Hindlimb muscle (tissue), 1 donor: ENCODE results near the gene KRT73. TPM values are rescaled to one million over a fixed set of nuclear protein-coding genes. Genes with fewer than 3 reads are reported as not detected.

Source experiments
- DNase-seq: peaks from one replicate; pipeline ENCODE4 v3.0.0-alpha.2; 2013
- polyA plus RNA-seq: library from polyadenylated mRNA; unstranded; fragments of 120-200 nt; gene quantifications from one replicate; pipeline ENCODE4 v1.2.1, GENCODE V29; 2013; ENCODE audit not compliant: insufficient read length

The KRT73 gene
- polyA plus RNA-seq, 1 donor: not detected

DNA sequence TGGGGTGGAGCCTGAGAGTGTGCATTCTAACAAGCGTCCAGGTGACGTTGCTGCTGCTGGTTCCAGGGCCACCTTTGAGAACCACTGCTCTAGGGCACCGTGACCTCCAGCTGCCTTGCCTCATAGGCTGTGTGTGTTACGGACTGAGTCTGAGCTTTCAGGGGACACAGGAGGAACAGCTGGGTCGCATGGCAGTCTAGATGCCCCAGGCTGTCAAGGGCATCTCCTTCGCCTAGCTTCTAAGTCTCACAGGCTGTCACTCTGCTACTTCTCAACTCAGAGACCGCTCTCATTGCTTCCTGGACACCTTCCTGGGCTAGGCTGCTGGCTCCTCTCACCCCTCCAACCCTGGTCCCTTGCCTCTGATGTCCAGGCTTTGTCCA lies 965 bp downstream of the KRT73 start:
- no peak for DNase-seq

DNA sequence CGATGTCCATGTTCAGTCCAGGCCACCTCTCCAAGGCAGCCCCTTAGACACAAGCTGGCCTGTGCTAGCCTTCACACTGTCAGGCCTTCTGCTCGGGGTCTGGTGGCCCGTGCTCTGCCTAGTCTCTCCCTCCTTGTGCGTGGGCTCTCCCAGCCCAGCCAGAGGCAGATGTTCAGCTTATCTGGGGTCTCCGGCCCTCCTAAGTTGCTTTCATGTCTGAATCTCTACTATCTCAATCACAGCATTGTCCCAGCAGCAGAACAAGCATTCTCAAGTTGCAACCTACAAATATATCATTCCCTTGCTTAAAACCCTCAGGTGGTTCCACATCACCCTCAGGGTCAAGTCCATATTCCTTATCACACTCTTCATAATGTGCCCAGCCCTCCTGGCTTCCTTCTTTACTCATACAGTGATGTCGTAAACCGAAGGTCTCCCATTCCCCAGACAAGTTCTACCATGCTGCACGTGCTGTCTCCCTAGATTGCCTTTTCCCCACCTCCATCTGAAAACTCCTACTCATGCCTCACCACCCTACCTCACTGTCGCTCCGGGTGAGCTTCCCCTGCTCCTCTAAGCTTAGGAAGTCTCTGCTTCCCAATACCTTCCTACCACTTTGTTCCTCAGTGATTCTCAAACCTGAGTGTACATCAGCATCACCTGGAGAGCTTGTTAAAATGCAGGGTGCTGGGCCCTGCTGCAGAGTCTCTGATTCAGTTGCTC lies 1.5 kb downstream of the KRT73 start:
- no peak for DNase-seq

DNA sequence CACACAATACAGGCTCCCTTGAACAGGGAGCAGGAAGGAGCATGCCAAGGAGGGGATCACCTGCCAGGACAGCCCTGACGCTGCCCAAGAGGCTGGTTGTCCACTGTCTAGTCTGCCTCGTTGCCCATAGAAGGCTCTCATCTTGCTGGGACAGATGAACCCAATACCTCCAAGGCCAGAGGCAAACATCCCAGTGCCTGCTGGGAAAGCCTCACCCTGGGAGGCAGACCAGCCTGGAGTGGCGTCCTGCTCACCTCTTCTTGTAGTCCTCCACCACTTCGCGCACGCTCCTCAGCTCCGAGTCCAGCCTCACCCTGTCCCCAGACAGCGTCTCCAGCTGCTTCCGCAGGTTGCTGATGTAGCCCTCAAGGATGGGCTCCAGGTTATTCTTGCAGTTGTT lies 2.4 kb downstream of the KRT73 start:
- no peak for DNase-seq

DNA sequence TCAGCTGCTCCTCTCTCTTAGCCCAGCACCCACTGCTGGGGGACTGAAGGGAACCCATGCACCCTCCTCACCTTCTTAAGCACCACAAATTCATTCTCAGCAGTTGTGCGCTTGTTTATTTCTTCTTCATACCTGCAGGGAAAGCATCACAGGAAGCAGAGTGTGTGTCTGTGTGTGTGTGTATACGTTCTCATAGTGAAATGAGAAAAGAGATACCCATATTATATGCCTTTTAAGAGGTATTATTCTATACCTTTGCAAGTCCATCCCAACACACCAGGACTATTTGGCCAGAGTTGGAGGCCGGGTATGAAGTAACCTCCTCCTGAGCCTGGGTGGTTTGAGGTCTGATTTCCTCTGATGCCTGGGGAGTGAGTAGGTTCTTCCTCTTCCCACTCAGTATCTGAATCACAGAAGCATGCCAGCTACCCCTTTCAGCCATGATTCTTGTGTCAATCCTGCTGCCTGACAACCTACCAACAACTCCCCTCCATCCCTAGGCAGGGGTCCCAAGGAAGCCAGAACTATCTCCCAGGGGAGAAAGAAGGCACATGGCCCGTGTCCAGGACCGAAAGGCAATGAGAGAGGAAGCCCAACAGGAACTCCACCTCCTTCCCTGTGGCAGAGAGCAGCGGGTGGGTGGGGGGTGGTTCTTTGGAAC lies 3.0 kb downstream of the KRT73 start:
- DNase-seq: no peak

DNA sequence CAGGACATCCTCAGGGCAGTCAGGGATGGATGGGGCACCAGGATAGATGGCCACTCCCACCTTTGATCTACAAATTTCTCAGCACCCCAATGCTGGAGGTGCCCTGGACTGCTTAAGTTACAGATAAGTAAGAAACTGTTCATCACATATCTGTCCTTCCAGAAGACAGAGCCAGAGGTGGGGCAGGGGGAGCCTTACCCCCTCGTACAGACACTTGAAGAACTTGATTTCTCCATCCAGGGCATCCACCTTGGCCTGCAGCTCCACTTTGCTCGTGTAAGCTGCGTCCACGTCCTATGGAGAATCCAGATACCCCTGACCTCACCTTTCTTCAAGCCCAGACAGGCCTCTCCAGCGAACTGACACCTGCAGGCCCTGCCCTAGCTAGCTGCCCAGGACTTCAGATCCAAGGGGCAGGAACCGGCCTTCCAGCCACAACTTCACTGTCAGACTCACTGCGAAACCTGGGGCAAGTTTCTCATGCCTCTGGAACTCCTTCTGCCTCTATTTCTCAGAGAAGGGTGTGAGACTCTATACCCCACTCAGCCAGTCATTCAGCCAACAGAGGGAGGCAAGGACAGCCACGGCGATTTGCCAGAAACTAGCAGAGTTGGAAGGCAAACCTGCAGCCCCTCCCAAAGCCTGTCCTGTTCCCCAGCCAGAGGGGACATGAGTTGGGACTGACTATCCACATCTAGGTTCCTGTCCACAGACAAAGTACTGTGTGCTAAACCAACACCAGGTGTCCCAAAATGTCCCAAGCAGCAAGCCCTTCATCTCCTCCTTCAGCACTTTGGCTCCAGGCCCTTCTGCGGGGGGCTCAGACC lies 3.8 kb downstream of the KRT73 start:
- DNase-seq: no peak

DNA sequence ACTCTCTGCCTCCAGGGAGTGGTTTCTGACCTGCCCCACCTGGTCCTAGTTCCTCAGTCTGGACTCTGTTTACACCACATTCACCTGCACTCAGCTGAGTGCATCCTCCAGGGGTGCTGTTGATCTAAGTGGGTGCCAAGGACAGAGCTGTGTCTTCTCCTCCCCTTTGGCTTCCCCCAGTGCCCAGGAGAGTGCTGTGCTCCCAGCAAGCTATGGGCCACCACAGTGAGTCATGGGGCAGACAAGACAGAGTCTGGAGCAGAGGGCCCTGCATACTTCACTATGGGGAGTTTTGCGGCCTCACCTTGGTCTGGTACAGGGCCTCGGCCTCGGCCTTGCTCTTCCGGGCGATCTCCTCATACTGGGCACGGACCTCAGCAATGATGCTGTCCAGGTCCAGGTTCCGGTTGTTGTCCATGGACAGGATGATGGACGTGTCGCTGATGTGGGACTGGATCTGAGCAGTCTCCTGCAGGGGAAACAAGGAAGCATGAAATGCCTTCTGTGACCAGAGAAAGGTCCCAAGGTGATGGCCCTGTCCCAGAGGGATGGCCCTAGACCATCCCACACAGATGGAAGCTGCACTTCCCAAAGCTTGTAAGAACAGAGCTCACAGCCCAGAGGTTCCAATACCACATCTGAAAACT lies 4.9 kb downstream of the KRT73 start:
- no peak for DNase-seq

DNA sequence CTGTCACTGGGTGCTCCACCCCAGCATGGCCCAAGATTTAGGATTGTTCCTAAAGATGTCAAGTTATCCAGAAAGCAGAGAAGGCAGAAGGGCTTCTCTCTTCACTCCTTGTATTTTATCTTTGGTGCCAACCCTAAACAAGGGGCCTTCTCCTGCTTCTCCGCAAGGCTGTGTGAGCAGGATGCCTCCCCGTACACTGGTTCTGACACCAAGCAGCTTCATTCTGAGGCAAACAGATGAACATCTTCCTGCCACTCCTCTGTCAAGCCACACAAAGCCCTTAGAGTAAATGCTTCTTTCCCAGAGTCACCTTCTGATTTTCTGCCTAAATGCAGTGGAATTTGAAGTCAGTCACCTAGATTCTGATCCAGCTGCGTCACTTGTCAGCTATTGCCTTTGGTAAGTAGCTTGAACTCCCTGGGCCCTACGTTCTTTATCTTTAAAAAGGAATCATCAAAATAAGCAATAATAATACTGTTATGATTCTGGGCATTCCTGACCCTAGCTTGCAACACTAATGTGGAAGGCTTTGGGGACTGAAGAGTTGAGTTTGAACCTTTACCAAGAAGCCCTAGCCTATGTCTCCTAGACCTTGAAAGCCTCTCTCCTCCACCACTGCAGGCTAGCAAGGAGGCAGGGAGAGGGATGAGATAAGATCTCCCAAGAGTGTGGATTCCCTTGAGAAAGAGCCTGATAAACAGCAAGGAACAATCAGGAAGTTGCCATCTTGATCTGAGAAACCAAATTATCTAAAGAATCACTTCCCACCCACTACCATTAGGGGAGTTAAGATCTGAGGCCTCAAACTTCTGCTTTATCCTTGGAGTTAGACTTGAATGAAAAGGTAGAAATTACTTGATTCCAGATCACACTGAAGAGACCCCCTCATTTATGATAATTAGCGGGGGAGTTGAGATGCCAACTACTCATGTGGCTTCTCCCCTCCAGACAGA lies 5.7 kb downstream of the KRT73 start:
- DNase-seq: no peak

DNA sequence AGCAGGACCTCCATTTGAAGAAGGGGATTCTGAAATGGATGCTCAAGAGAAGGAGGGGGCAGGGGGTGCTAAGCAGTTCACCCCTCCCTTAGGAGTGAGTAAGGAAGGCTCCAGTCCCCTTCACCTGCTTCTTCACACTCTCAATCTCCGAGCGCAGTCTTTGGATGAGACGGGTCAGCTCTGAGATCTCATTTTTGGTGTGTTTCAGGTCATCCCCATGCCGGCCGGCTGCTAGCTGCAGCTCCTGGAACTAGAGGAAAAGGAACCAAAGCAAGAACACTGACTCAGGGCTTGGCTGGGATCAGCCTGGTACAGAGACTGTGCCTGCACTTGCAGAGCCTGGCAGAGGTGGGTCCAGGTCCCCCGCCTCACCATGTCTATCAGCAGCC lies 7.3 kb downstream of the KRT73 start:
- DNase-seq: no peak

DNA sequence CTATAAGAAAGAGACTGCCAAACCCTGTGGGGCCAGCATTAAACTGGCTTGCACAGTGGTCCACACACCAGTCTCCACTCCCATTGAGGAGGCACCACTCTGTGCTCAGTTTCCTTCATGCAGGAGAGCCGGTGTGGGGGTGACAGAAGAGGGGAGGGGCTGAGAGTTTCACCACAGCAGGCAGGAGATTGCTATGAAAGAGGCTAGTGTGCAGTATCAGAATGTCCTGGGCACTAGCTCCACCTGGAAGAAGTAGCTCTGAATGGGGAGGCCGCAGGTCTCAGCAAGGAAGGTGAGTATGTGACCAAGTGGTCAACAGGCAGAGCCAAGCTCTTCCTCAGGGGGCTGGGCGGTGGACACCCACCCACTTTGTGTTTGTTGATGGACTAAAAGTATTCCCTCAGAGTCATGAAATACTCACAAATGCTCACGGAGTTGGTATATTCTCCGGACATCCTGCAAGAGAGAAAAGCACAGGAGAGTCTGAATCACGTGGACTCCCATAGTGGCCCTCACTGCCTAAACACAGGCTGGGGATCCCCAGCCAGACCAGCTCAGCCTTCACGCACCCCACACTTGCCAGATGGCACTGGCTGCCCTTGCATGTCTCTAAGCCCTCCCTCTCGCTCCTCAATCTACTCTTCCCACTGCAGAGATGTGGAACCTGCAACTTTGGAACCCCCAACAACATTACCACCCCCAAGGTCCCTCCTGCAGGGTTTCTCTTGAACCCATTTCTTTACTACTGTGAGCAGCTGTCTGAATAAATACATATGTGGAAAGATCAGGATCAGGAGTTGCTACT lies 9.3 kb downstream of the KRT73 start:
- DNase-seq: no peak

DNA sequence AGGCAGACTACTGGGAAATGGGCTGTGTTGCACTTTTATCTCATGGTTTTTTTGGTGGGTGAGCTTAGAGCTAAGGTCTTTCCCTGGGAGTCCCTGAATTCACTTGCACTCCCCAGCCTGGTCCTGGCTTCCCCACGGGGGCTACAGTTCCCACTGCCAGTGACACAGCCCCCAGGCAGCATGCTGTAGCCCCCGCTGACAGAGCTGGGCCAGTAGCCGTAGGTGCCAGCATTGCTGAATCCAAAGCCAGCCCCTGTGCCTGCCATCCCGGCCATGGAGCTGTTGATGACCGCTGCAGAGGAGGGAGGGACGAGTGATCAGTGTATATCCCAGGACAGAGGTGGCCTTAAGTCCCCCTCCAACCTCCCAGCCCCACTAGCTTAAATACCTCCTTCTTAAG lies 10.2 kb downstream of the KRT73 start:
- no peak for DNase-seq

DNA sequence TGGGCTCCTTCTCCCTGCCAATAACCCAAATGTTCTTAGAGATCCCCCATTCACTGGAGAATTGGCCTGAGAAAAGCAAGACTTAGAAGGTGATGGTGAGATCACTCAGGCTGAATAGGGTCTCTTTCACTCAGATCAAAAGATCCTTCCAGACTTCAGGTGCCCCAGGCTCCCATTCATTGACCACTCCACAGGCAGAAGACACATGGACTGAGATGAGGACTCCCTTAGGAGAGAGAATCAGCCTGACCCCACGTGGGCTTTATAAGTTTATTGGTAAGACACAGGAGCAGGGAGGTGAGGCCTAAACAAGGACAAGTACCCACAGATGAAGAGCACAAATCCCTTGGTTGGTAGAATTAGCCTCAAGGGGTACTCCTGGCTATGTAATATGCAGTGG lies 11.0 kb downstream of the KRT73 start:
- DNase-seq: no peak

DNA sequence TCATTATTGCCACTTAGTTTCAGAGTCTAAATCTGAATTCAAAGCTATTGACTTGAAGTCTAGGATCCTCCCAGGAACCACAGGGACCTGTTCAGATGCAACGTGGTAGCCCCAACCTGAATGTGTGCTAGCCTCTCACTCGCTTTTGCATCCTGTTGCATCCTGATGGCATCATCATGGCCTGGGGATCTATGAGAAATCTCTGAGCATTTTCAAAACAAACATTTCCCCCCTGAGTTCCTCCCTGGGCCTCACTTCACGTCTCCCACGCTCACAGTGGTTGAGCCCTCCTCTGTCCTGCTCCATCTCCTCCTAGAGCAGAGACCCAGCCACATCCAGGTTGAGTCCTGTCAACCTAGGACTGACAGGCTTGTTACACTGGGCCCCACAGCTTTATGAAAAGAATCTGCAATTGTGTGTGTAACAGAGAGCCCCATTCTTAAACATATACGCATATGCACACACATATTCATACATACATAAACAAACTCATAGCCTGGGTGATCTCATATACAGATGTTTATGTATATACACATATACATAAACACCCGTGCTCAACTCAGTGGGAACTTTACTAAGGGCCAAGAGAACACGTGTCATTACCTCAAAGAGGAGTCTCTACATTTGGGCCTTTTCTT lies 11.7 kb downstream of the KRT73 start:
- no peak for DNase-seq

DNA sequence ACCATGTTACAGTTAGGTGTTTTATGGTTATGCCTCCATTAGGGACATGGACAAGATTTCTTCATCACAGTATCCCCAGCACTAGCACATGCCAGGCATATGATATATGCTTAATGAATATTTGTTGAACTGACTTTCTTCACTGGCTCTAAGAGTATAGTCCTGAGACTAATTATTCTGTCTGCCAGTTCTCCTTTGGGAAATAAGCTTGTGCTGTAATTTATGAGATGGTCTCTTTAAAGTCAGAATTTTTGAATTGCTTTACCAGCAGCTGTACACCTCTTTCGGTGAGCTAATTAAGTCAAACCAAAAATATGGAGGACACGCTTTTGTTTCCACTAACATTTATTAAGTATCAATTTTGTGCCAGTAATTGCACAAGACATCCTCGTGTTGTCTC lies 12.3 kb downstream of the KRT73 start:
- no peak for DNase-seq

DNA sequence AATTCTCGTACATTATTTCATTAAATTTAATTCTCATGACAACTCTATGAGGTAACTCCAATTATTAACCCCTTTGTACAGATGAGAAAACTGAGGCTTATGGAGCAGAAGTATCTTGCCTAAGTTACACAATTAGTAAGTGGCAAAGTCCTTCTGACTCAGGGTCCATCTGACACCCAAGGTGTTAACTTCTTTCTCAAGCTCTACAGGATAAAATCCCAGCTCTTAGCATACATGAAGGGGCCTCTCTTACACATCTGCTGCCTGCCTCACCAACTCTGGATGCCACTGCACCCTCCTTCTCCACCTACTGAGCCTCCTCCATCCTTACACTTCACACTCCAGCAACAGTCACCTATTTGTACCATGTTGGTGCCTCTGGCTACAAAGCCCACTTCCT lies 12.8 kb downstream of the KRT73 start:
- no peak for DNase-seq

DNA sequence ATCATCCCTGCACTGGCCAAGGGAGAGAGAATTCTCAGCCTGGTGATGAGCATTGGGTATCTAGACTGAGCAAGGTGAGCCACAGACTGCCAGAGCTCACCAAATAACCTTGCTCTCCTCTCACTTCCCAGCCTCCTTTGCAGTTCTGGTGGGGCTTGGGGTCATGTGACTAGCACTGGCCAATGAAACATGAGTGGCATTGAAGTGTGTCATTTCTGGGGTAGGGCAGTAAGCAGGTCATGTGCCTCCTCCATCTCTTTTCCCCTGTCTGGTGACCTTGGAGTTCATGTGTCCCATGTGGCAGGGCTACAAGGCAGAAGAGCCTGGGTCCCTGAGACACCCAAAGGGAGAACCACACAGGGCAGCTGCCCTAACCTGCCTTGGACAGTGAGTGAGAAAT lies 13.5 kb downstream of the KRT73 start:
- DNase-seq: no peak

DNA sequence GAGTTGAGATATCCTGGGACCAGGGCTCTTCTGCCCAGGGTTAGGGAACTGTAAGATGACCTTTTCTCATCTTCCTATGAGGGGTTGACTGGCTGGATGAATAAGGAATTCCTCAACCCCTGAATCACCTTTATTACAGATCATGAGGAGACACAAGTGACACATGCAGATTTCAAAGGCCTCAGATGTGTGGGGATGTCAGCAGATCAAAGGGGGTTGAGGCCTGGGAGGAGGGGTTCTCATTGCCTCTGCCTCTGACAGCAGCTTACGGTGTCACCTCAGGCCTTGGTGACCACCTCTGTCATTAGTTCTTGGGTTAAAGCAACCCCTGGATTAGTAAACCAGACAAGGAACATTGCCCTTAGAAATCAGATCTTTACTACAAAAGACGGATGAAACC lies 15.0 kb downstream of the KRT73 start:
- no peak for DNase-seq

DNA sequence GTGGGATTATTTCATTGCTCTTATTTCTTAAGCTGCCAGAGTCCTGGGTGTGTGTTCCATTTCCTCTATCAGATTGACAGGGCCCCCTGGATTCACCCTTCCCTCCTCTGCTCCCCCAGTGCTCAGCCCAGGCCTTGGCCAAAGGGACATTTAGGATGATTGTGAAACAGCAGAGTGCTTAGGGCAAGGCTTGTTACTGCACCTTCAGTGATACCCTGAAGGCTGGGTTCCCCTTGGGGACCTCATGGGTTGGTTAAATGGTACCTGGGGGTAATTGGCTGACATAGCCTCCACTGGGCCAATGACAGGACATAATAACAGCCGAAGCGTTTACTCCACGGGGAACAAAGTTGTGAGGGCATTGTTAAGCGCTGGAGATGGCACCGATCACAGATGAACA lies 15.8 kb downstream of the KRT73 start:
- no peak for DNase-seq

DNA sequence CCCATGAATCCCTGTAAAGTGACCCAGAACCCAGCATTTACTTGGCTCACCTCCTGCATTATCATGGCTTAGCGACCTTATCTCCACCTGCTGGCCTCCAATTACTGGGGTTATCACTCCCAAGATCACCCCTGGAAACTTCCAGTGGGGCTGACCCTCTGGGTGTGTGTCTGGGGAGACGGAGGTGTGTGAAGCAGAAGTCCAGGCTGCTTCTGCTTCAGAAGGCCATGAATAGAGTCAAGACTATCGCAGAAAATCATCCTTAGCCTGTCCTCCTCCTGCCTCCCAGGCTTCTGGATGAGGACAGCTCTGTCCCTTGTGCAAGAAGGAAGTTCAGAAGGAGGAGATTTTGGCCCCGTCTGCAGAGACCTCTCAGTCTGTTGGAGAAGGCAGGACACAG lies 16.7 kb downstream of the KRT73 start:
- DNase-seq: no peak

DNA sequence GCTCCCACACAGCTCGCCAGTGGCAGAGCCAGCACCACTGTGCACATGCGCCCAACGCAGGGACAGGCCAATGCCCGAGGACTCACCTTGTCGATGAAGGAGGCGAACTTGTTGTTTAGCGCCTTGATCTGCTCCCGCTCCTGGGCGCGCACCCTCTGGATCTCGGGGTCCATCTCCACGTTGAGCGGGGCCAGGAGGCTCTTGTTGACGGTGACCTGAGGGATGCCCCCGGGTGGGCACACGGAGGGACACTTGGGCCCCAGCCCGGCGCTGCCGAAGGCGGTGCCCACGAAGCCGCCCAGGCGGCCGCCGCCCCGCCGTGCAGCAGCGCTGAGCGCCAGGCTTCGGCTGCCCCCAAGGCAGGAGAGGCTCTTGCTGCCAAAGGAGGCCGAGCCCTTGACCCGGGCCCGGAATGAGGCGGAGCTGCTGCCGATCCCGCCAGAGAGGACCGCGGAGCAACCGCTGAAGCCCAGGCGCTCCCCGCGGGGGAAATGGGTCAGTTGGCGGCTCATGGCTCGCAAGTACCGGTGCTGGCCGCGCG lies 17.3 kb downstream of the KRT73 start, which contains the start of gene KRT72:
TSS of gene KRT72 (minus strand) at position 523 of the 541 bp plus-strand sequence. CDS start at position 512, 11 bp downstream.
- DNase-seq: no peak

DNA sequence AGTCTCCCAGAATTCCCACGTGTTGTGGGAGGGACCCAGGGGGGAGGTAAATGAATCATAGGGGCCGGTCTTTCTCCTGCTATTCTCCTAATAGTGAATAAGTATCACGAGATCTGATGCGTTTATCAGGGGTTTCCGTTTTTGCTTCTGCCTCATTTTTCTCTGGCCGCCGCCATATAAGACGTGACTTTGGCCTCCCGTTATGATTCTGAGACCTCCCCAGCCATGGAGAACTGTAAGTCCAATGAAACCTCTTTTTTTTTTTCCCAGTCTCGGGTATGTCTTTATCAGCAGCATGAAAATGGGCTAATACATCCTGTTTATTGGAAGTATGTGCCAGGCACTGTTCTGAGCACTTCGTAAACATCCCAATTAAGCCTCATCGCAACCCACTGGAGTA lies 17.9 kb downstream of the KRT73 start:
- DNase-seq: no peak
